DOHH2 (cell line): Measurements from ENCODE around the gene PAX7.

ENCODE experiments used
- H3F3A ChIP-seq: fragments of 200-600 bp; sonication (generic), shearing (Covaris generic); 2 replicates; pipeline ENCODE4 v1.6.0; 2016; ENCODE audit warnings: antibody characterized with exemption, mild to moderate bottlenecking; ENCODE audit not compliant: control insufficient read depth, insufficient read depth
- H3K27ac ChIP-seq: fragments of 200-600 bp; sonication (generic); 2 replicates; pipeline ENCODE4 v1.5.1; 2014; ENCODE audit warnings: low read depth, mild to moderate bottlenecking, low read length, moderate library complexity
- H3K27me3 ChIP-seq: fragments of 200-600 bp; sonication (generic); 2 replicates; pipeline ENCODE4 v1.6.1; 2014; ENCODE audit warnings: mild to moderate bottlenecking, low read length, mixed read lengths; ENCODE audit not compliant: control insufficient read depth
- H3K36me3 ChIP-seq: fragments of 200-600 bp; sonication (generic); 2 replicates; pipeline ENCODE4 v1.6.1; 2014; ENCODE audit warnings: mild to moderate bottlenecking, low read length, moderate library complexity, mixed read lengths; ENCODE audit not compliant: control insufficient read depth
- H3K4me1 ChIP-seq: fragments of 200-600 bp; sonication (generic); 2 replicates; pipeline ENCODE4 v1.6.1; 2014; ENCODE audit warnings: mild to moderate bottlenecking, low read length, mixed read lengths; ENCODE audit not compliant: control insufficient read depth
- H3K4me2 ChIP-seq: fragments of 200-600 bp; sonication (generic); 2 replicates; pipeline ENCODE4 v1.6.0; 2014; ENCODE audit warnings: mild to moderate bottlenecking, low read length, moderate library complexity
- H3K4me3 ChIP-seq: fragments of 200-600 bp; sonication (generic); 2 replicates; pipeline ENCODE4 v1.5.1; 2014; ENCODE audit warnings: mild to moderate bottlenecking, low read length, mixed read lengths
- H3K79me2 ChIP-seq: fragments of 200-600 bp; sonication (generic); 2 replicates; pipeline ENCODE4 v1.6.1; 2014; ENCODE audit warnings: mild to moderate bottlenecking, low read length, mixed read lengths; ENCODE audit not compliant: control insufficient read depth
- H3K9me2 ChIP-seq: fragments of 200-600 bp; sonication (generic); replicated peaks from 2 replicates; pipeline ENCODE4 v1.6.1; 2014; ENCODE audit warnings: mild to moderate bottlenecking, low read length, mixed read lengths; ENCODE audit not compliant: control insufficient read depth
- H3K9me3 ChIP-seq: fragments of 200-600 bp; sonication (generic); 2 replicates; pipeline ENCODE4 v1.6.1; 2014; ENCODE audit warnings: antibody characterized with exemption, low read length, mixed read lengths; ENCODE audit not compliant: control insufficient read depth, insufficient read depth
- H4K20me1 ChIP-seq: fragments of 200-600 bp; sonication (generic); 2 replicates; pipeline ENCODE4 v1.6.0; 2014; ENCODE audit warnings: low read depth, mild to moderate bottlenecking, antibody characterized with exemption, low read length, moderate library complexity; ENCODE audit not compliant: control insufficient read depth, insufficient read depth
- CTCF ChIP-seq: fragments of 200-600 bp; sonication (generic); IDR thresholded peaks from one replicate; pipeline ENCODE4 v1.5.1; 2014; ENCODE audit warnings: antibody characterized with exemption, mild to moderate bottlenecking, low read depth, low read length; ENCODE audit not compliant: poor library complexity, severe bottlenecking
- EZH2phosphoT487 ChIP-seq: fragments of 200-600 bp; sonication (generic); IDR thresholded peaks from 2 replicates; pipeline ENCODE4 v1.6.1; 2017; ENCODE audit warnings: borderline replicate concordance, mild to moderate bottlenecking, antibody characterized with exemption, low read length, moderate library complexity, mixed read lengths

PAX7 gene

GRCh38 chr1:18775341-18775740, 144.7 kb downstream of the PAX7 start:
- Histone ChIP-seq H3K9me2 (no peaks in the 10 kb centered on the region), H3K27ac (no peak overlapping the region), H3K9me3 (no peaks in the 10 kb centered on the region), H4K20me1 (no peaks in the 10 kb centered on the region), H3K79me2 (no peaks in the 10 kb centered on the region), H3K4me2 (no peak overlapping the region), H3K27me3 (no peaks in the 10 kb centered on the region; the same call in 1 of the 2 replicates), H3K4me3 (no peak overlapping the region), H3K36me3 (no peaks in the 10 kb centered on the region), H3K4me1 (no peaks in the 10 kb centered on the region), H3F3A (no peaks in the 10 kb centered on the region)
- TF ChIP-seq CTCF (no peak), EZH2phosphoT487 (no peak)

DNA sequence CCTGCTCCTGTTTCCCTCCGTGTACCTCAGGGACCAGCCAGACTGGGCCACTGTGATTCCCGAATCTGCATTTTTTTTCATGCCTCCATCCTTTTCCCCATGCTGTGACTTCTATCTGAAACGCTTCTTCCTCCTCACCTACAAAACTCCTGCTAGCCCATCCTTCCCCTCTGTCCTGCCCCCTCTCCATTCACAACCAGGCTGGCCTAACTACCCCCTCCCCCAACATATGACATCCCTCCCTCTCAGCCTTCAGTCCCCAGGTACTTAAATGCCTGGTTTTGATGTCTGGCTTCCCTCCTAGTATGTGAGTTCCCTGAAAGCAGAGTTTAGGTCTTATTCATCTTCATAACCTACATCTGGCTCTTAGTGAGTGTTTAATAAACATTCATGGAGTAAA, 146.1 kb downstream of the PAX7 start:
- H3K4me2 ChIP-seq, result no peak overlapping the region
- no peaks in the 10 kb centered on the region; the same call in 1 of the 2 replicates for H3K27me3 ChIP-seq
- H3K79me2 ChIP-seq, result no peaks in the 10 kb centered on the region
- TF ChIP-seq CTCF (no peak), EZH2phosphoT487 (no peak)
- no peaks in the 10 kb centered on the region for H3K36me3 ChIP-seq
- H3K9me3 ChIP-seq, result no peaks in the 10 kb centered on the region
- H3K4me3 ChIP-seq, result no peak overlapping the region
- no peaks in the 10 kb centered on the region for H3K4me1 ChIP-seq
- H3K9me2 ChIP-seq, result no peaks in the 10 kb centered on the region
- no peak overlapping the region for H3K27ac ChIP-seq
- no peaks in the 10 kb centered on the region for H3F3A ChIP-seq
- no peaks in the 10 kb centered on the region for H4K20me1 ChIP-seq

GRCh38 chr1:18778437-18778836, 147.8 kb downstream of the PAX7 start:
- TF ChIP-seq CTCF, result no peak
- no peak for TF ChIP-seq EZH2phosphoT487
- Histone ChIP-seq H3K27ac (no peak overlapping the region), H3K4me1 (no peaks in the 10 kb centered on the region), H3K36me3 (no peaks in the 10 kb centered on the region), H3K9me2 (no peaks in the 10 kb centered on the region), H3K4me2 (no peak overlapping the region), H4K20me1 (no peaks in the 10 kb centered on the region), H3K9me3 (no peaks in the 10 kb centered on the region), H3K27me3 (no peaks in the 10 kb centered on the region; the same call in 1 of the 2 replicates), H3F3A (no peaks in the 10 kb centered on the region), H3K79me2 (no peaks in the 10 kb centered on the region), H3K4me3 (no peak overlapping the region)

GRCh38 chr1:18781031-18781430, 150.4 kb downstream of the PAX7 start:
- Histone ChIP-seq H3K9me3 (no peaks in the 10 kb centered on the region), H3F3A (no peaks in the 10 kb centered on the region), H3K4me1 (no peaks in the 10 kb centered on the region), H3K27ac (no peak overlapping the region), H3K4me3 (no peak overlapping the region), H3K36me3 (no peaks in the 10 kb centered on the region), H3K27me3 (no peaks in the 10 kb centered on the region), H3K4me2 (no peak overlapping the region), H4K20me1 (no peaks in the 10 kb centered on the region), H3K9me2 (no peaks in the 10 kb centered on the region), H3K79me2 (no peaks in the 10 kb centered on the region)
- TF ChIP-seq EZH2phosphoT487, result no peak
- TF ChIP-seq CTCF, result no peak
